Transverse colon (tissue), 4 donors: Measurements from ENCODE around the gene INSYN2B. TPM values are rescaled to one million over a fixed set of nuclear protein-coding genes. Genes with fewer than 3 reads are reported as not detected.

Source experiments
- DNase-seq: peaks from one replicate; pipeline ENCODE4 v3.0.0-alpha.2; 2019
- H3K27ac ChIP-seq, 4 donors: fragments of 200-600 bp; sonication (generic); 2 replicates each; pipeline ENCODE4 v1.5.1; 2016 to 2018; ENCODE audit warnings: inconsistent platforms in 4 of 4
- H3K27me3 ChIP-seq: fragments of 200-600 bp; sonication (generic); 2 replicates; pipeline ENCODE4 v1.5.1; 2017; ENCODE audit warnings: inconsistent platforms
- H3K36me3 ChIP-seq, 4 donors: fragments of 200-600 bp; sonication (generic); 2 replicates each; pipeline ENCODE4 v1.5.1; 2017 to 2019; ENCODE audit warnings: inconsistent platforms in 4 of 4
- H3K4me1 ChIP-seq, 4 donors: fragments of 200-600 bp; sonication (generic); 2 replicates each; pipeline ENCODE4 v1.5.1; 2017 to 2020; ENCODE audit warnings: inconsistent platforms in 4 of 4
- H3K4me3 ChIP-seq, 4 donors: fragments of 200-600 bp; sonication (generic); 1 replicate in 1 of 4; 2 replicates in 3 of 4; pipeline versions ENCODE4 v1.5.1 to v1.6.1; 2017 to 2019; ENCODE audit warnings: inconsistent platforms in 4 of 4
- H3K9me3 ChIP-seq, 2 donors: fragments of 200-600 bp; sonication (generic); 2 replicates each; pipeline ENCODE4 v1.5.1; 2017 to 2019; ENCODE audit warnings: inconsistent platforms in 2 of 2
- EP300 ChIP-seq: sonication (generic); formaldehyde crosslinking; IDR thresholded peaks from one replicate; pipeline ENCODE4 v1.6.1; 2017; ENCODE audit warnings: antibody characterized with exemption, low read depth
- POLR2A ChIP-seq: fragments of 450-650 bp; IDR thresholded peaks from one replicate; pipeline ENCODE4 v1.6.1; 2016; ENCODE audit warnings: antibody characterized with exemption, mild to moderate bottlenecking, moderate library complexity
- POLR2AphosphoS5 ChIP-seq, 3 donors: sonication (generic); formaldehyde crosslinking; IDR thresholded peaks; one replicate each; pipeline ENCODE4 v1.6.1; 2016; ENCODE audit warnings: antibody characterized with exemption in 3 of 3
- WGBS, 2 donors: methylation state at CpG; one replicate each; pipeline ENCODE4 v1.1.5; 2018; ENCODE audit warnings: low coverage in 1 of 2; 5-methylcytosine and 5-hydroxymethylcytosine counted together
- in situ Hi-C, 4 donors: fragments of 200-750 bp; cut with MboI; loops; one replicate each; pipeline versions ENCODE4 v1.15.0 to v1.15.1; 2017; ENCODE audit warnings: low sequenced_read_pairs in 3 of 4, low pct_ligation_motif_present in 1 of 4, low pct_unique_long_range_greater_than_20kb in 1 of 4
- intact Hi-C: fragments of 100-400 bp; cut with DNase I; formaldehyde crosslinking; loops from one replicate; pipeline ENCODE4 v1.15.1; 2023; ENCODE audit warnings: low total_unique reads
- small RNA-seq, 4 donors: library from RNA; depleted of rRNA; stranded (forward); fragments of <200 nt; gene quantifications; one replicate each; pipeline ENCODE3, GENCODE V24; 2016
- total RNA-seq, 4 donors: library from RNA; depleted of rRNA; stranded (reverse); fragments of >200 nt; gene quantifications; one replicate each; pipeline ENCODE4 v1.1.0, GENCODE V29; 2016
- TF ChIP-seq, protein P1 (sequence below), 5 experiments: fragments of 200-600 bp in 3 of 5; fragments of 450-650 bp in 2 of 5; sonication (generic) in 3 of 5; IDR thresholded peaks; 1 replicate in 2 of 5; 2 replicates in 3 of 5; pipeline ENCODE4 v1.5.1; 2016 to 2017; ENCODE audit warnings: antibody characterized with exemption in 5 of 5, inconsistent platforms in 3 of 5, mild to moderate bottlenecking in 2 of 5, moderate library complexity in 1 of 5

INSYN2B gene
- total RNA-seq, 4 donors from 2014 or later = not detected

DNA sequence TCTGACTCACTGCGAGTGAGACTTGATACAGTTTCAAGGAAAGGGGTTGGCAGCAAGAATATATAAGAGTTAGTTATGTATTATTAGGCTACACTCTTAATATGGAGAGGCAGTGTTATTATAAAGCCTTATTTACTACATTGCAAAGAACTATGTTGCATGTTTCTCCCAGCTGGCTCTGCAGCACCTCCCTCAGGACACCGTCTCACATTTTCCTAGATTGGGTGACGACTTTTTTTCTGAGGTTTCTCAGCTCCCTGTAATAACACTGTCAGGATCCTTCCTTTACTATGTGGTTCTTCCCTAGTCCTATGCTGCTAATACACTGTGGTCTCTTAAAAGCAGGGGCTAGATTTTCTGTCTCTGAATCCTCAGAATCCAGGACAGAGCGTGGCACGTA, 153.7 kb downstream of the INSYN2B start:
- in situ Hi-C loops (no loop called here), intact Hi-C loops (no loop called here)
- WGBS, 2 donors = 50 to 72% methylated on average over 4 to 5 of the region's 5 CpGs
- Histone ChIP-seq H3K27me3 (no peaks in the 10 kb centered on the region), H3K4me1 (no peaks in the 10 kb centered on the region), H3K9me3 (no peaks in the 10 kb centered on the region), H3K4me3 (no peak overlapping the region), H3K36me3 (no peaks in the 10 kb centered on the region), H3K27ac (no peak overlapping the region)
- DNase-seq = no peak
- TF ChIP-seq POLR2AphosphoS5 (IDR thresholded peaks at IDR 0.05) (no peak), EP300 (no peak), POLR2A (no peak)

DNA sequence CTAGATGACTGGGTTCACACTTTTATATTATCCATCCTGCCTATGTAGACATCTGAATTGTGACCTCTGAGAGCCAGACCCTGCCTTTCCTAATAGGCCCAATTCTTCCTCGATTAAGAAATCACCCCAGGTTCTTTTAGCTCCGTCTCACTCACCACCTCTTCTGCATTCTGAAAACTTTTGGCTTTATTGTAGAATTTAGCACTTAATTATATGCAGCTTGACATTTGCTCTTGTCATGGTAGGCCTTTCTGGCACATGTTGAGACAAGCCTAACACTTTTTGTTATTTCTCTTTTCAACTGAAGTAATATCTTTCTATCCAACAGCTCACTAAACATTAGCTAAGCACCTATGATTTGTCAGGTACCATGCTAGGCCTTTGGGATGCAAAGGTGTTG, 163.3 kb downstream of the INSYN2B start:
- H3K4me1 ChIP-seq = no peaks in the 10 kb centered on the region
- no peak overlapping the region for H3K27ac ChIP-seq
- no peak overlapping the region for H3K4me3 ChIP-seq
- TF ChIP-seq POLR2A (no peak), EP300 (no peak), POLR2AphosphoS5 (IDR thresholded peaks at IDR 0.05) (no peak)
- TF ChIP-seq, protein P1, sequence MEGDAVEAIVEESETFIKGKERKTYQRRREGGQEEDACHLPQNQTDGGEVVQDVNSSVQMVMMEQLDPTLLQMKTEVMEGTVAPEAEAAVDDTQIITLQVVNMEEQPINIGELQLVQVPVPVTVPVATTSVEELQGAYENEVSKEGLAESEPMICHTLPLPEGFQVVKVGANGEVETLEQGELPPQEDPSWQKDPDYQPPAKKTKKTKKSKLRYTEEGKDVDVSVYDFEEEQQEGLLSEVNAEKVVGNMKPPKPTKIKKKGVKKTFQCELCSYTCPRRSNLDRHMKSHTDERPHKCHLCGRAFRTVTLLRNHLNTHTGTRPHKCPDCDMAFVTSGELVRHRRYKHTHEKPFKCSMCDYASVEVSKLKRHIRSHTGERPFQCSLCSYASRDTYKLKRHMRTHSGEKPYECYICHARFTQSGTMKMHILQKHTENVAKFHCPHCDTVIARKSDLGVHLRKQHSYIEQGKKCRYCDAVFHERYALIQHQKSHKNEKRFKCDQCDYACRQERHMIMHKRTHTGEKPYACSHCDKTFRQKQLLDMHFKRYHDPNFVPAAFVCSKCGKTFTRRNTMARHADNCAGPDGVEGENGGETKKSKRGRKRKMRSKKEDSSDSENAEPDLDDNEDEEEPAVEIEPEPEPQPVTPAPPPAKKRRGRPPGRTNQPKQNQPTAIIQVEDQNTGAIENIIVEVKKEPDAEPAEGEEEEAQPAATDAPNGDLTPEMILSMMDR (IDR thresholded peaks at IDR 0.05) = no peak
- DNase-seq = no peak
- in situ Hi-C loops = no loop called here
- no peaks in the 10 kb centered on the region for H3K27me3 ChIP-seq
- WGBS, 2 donors = 83 to 87% methylated on average over 2 of the region's 2 CpGs
- H3K36me3 ChIP-seq = no peaks in the 10 kb centered on the region
- no peaks in the 10 kb centered on the region for H3K9me3 ChIP-seq
- intact Hi-C loops = no loop called here

DNA sequence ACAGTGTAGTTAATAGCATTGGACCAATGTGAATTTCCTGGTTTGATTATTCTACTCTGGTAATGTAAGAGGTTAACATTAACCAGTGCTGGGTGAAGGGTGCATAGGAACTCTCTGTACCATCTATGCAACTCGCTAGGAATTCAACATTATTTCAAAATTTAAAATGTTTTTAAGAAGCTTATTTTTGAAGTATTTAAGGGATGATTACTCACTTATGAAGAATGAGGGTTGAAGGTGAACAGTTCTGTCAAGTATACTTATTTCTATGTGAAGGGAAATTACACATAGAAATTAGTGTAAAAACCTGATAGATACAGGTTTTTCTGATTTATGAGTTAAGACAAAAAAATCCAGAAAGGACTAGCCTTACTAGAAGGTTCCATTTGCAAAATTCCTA, 165.8 kb downstream of the INSYN2B start:
- H3K9me3 ChIP-seq = no peaks in the 10 kb centered on the region
- H3K27ac ChIP-seq = no peak overlapping the region
- intact Hi-C loops (no loop called here), in situ Hi-C loops (no loop called here)
- H3K4me1 ChIP-seq = no peaks in the 10 kb centered on the region
- H3K36me3 ChIP-seq = no peaks in the 10 kb centered on the region
- TF ChIP-seq, protein P1 (IDR thresholded peaks at IDR 0.05) = no peak
- TF ChIP-seq EP300 (no peak), POLR2A (no peak), POLR2AphosphoS5 (IDR thresholded peaks at IDR 0.05) (no peak)
- 86% methylated on average over 1 of the region's 1 CpG for WGBS, 2 donors
- no peak overlapping the region for H3K4me3 ChIP-seq
- no peak for DNase-seq
- H3K27me3 ChIP-seq = no peaks in the 10 kb centered on the region

Small RNA genes lying within 50 kb of the gene (small RNA-seq; reads per million reads assigned to genes)
- 0 reads per million in 4 donors for gene MIR378E

Other genes starting within 250 kb of the INSYN2B start
- gene FOXI1, start 125.4 kb upstream of the INSYN2B start, total RNA-seq = not detected